A549 treated with dexamethasone at 1 μM for 4 hours (cell line): Measurements from ENCODE around the gene MUC13. TPM values are rescaled to one million over a fixed set of nuclear protein-coding genes. Genes with fewer than 3 reads are reported as not detected.

Experiments
- total RNA-seq: library from RNA; stranded (reverse); fragments of 200-300 nt; extraction: Qiagen RNA extraction; gene quantifications from 5 replicates; pipeline ENCODE4 v1.2.3, GENCODE V29; 2022

MUC13 gene
- total RNA-seq, result 6.5 to 8.6 TPM (median 7.6 TPM) in 5 replicates

GRCh38 chr3:124934577-124934976, at the start of gene MUC13:
MUC13 (minus strand) TSS chr3:124934751; CDS start chr3:124934712, 39 bp downstream.

GRCh38 chr3:124887177-124887931, 47.2 kb downstream of the MUC13 start, which contains the start of gene ITGB5:
ITGB5 (minus strand) TSS chr3:124887365; CDS start chr3:124887000, 365 bp downstream.

Other genes with a start within 250 kb of the MUC13 start
- gene UMPS, start 204.3 kb downstream of the MUC13 start, total RNA-seq, result 44.8 to 53.9 TPM (median 48.7 TPM) in 5 replicates
- gene ITGB5, start 47.4 kb downstream of the MUC13 start, total RNA-seq, result 415 to 464 TPM (median 456 TPM) in 5 replicates
- 10.9 to 19.8 TPM (median 16.9 TPM) in 5 replicates for gene HEG1, start 121.2 kb upstream of the MUC13 start, total RNA-seq